Left lung (tissue), 10 donors: ENCODE measurements around the gene FGF14. TPM values are rescaled to one million over a fixed set of nuclear protein-coding genes. Genes with fewer than 3 reads are reported as not detected.
A peak's percentile ranks its signal among the peaks of the same experiment; 100 is the strongest.

Experiments used
- ATAC-seq: fragments of 200-7000 bp; cut with Tn5 transposase; one replicate; pipeline ENCODE4 v1.9.1; 2020; ENCODE audit warnings: moderate library complexity
- DNase-seq, 4 donors: peaks; one replicate each; pipeline ENCODE4 v3.0.0-alpha.2; 2013 to 2020
- H3K27ac ChIP-seq, 2 donors: fragments of 200-600 bp; sonication (generic) in 1 of 2; one replicate each; pipeline versions ENCODE4 v1.5.0 to v1.8.0; 2020 to 2021
- H3K27me3 ChIP-seq, 2 donors: fragments of 200-600 bp; sonication (generic) in 1 of 2; one replicate each; pipeline versions ENCODE4 v1.5.0 to v1.8.0; 2020 to 2021
- H3K36me3 ChIP-seq, 2 donors: fragments of 200-600 bp; sonication (generic) in 1 of 2; one replicate each; pipeline versions ENCODE4 v1.5.0 to v1.8.0; 2020 to 2021
- H3K4me1 ChIP-seq, 2 donors: fragments of 200-600 bp; one replicate each; pipeline ENCODE4 v1.8.0; 2021
- H3K4me3 ChIP-seq, 2 donors: fragments of 200-600 bp; sonication (generic) in 1 of 2; one replicate each; pipeline versions ENCODE4 v1.5.0 to v1.8.0; 2020 to 2021; ENCODE audit warnings: mild to moderate bottlenecking in 1 of 2
- H3K9me3 ChIP-seq, 2 donors: fragments of 200-600 bp; sonication (generic) in 1 of 2; one replicate each; pipeline versions ENCODE4 v1.5.0 to v1.8.0; 2020 to 2021
- intact Hi-C, 2 donors: fragments of 100-400 bp; cut with DNase I; formaldehyde crosslinking; loops; one replicate each; pipeline versions ENCODE4 v1.11.2 to v1.14.2; 2022
- polyA plus RNA-seq, 6 donors: library from polyadenylated mRNA; unstranded; fragments of 120-200 nt; gene quantifications; one replicate each; pipeline ENCODE4 v1.2.1, GENCODE V29; 2013; ENCODE audit not compliant: insufficient read length in 6 of 6
- total RNA-seq, 2 donors: library from RNA; stranded (reverse); fragmentation: NEBNext Ultra II Directional; extraction: Animal tissue kit (Norgen Biotek cat#: 25700); gene quantifications; one replicate each; pipeline ENCODE4 v1.2.1, GENCODE V29; 2021
- TF ChIP-seq, protein P1 (sequence below), 2 donors: fragments of 200-600 bp; sonication (generic) in 1 of 2; IDR thresholded peaks; one replicate each; pipeline versions ENCODE4 v1.5.0 to v1.8.0; 2021; ENCODE audit warnings: antibody characterized with exemption in 2 of 2
- donor health status: DM: no; HTN: yes; CAD: no.
- donor health status: DM: no; HTN: no; CAD: no.

FGF14 gene
- total and polyA plus RNA-seq, 8 donors = 0.45 to 3.4 (median 0.78) TPM

DNA sequence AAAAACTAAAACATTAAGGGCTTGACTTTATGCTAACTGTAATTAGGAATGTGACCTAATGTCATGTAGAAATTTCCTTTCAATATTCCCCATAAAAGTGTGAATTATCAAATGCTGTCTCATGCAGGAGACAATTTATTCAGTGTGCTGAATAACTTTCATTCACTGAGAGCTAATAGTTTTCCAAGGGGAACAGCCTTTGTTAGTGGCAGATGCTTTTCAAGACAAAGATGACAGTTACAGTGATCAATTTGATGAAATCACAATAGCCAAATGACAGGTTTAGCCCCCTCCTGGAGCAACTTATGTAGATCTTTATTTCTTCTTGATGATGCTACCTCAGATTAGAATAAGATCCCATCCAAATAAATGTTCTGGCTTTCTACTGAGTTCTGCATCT is 673.8 kb downstream of the FGF14 start:
- Histone ChIP-seq H3K27ac (no peak overlapping the region), H3K27me3 (no peaks in the 10 kb centered on the region), H3K4me3 (no peak overlapping the region), H3K4me1 (no peaks in the 10 kb centered on the region), H3K36me3 (no peaks in the 10 kb centered on the region), H3K9me3 (no peaks in the 10 kb centered on the region)
- ATAC-seq (no peak), DNase-seq (no peak)
- intact Hi-C loops = no loop called here
- TF ChIP-seq, protein P1, sequence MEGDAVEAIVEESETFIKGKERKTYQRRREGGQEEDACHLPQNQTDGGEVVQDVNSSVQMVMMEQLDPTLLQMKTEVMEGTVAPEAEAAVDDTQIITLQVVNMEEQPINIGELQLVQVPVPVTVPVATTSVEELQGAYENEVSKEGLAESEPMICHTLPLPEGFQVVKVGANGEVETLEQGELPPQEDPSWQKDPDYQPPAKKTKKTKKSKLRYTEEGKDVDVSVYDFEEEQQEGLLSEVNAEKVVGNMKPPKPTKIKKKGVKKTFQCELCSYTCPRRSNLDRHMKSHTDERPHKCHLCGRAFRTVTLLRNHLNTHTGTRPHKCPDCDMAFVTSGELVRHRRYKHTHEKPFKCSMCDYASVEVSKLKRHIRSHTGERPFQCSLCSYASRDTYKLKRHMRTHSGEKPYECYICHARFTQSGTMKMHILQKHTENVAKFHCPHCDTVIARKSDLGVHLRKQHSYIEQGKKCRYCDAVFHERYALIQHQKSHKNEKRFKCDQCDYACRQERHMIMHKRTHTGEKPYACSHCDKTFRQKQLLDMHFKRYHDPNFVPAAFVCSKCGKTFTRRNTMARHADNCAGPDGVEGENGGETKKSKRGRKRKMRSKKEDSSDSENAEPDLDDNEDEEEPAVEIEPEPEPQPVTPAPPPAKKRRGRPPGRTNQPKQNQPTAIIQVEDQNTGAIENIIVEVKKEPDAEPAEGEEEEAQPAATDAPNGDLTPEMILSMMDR (IDR thresholded peaks at IDR 0.05) = no peak

DNA sequence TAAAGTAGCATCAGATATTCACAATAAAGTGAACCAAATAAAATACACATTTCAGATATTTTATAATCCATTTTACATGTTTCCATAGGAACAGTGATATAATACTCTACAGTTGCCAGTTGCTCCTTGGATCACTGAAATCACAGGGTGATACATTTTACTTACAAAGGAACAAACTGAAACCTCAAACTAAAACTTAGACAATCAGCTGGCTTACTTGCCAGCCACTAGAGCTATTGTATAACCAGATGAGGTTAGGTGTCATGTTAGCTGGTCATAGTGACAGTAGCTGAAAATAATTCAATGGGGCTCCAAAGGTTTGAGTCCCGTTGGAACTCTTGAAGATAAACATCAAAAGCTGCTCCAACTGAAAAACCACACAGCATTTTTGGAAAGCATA is 674.7 kb downstream of the FGF14 start:
- H3K27me3 ChIP-seq = no peaks in the 10 kb centered on the region
- TF ChIP-seq, protein P1 (IDR thresholded peaks at IDR 0.05) = no peak
- intact Hi-C loops = no loop called here
- ATAC-seq = no peak
- no peak overlapping the region for H3K27ac ChIP-seq
- no peak for DNase-seq
- H3K4me1 ChIP-seq = no peaks in the 10 kb centered on the region
- H3K9me3 ChIP-seq = no peaks in the 10 kb centered on the region
- H3K36me3 ChIP-seq = no peaks in the 10 kb centered on the region
- no peak overlapping the region for H3K4me3 ChIP-seq

DNA sequence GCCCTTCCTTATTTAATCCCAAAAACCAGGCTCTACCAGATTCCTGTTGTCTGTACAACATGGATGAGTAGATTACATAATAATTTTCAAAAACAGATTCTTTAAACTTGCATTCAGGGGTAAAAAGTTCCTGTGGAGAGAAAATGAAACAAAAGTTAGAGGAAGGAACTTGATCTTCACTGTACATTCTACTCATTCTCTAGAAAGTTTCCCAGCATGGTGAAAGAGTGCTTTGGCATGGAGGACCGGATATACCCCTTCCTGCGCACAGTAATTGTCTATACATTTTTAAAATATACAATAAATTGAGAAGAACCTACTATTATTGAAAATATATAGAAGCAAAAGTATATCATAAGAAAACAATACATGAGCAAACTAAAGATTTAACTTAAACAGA is 675.2 kb downstream of the FGF14 start:
- Histone ChIP-seq H3K27ac (no peak overlapping the region), H3K4me3 (no peak overlapping the region), H3K27me3 (no peaks in the 10 kb centered on the region), H3K36me3 (no peaks in the 10 kb centered on the region), H3K9me3 (no peaks in the 10 kb centered on the region), H3K4me1 (no peaks in the 10 kb centered on the region)
- intact Hi-C loops = no loop called here
- TF ChIP-seq, protein P1 (IDR thresholded peaks at IDR 0.05) = no peak
- no peak for DNase-seq
- ATAC-seq = no peak

DNA sequence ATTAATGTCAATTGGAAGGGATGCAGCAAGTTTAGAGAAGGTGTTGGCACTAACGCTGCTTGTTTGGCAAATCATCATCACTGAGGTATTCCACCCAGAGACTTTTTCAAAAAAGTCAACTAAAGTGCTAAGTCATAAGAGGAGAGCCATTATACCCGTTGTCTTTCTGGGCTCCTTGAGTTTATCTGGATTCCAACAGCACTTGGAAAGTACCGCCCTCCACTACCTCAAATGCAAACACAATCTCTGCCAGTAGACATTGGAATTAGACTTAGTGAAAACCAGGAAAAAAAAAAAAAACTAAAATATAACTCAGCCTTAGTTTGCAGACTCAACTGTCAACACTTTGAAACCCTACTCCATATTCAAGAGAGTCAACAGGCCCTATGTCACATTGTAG is 683.4 kb downstream of the FGF14 start:
- ATAC-seq = peak; percentile 94
- Histone ChIP-seq H3K27me3 (no peaks in the 10 kb centered on the region), H3K27ac (no peak overlapping the region), H3K36me3 (no peaks in the 10 kb centered on the region), H3K4me1 (no peaks in the 10 kb centered on the region), H3K4me3 (no peak overlapping the region), H3K9me3 (no peaks in the 10 kb centered on the region)
- TF ChIP-seq, protein P1 (IDR thresholded peaks at IDR 0.05) = no peak
- intact Hi-C loops = no loop called here
- peak in 1 of 4 donors; percentile 22 for DNase-seq

DNA sequence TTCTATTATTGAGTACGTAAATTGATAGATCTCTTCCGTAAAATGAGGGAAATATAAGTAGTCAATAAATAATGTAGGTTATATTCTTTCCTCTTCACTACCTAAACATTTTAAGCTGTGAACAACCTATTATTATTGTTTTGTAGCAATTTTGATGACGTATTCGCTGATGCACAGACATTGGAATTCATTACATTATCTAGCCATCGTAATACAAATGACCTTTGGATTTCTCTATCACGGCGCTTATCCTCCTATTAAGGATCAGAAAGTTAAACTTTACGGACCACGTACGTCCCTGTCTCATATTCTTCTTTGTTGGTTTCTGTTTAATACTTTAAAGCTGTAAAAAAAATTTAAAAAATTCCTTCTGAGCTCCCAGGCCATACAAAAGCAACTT is 684.5 kb downstream of the FGF14 start:
- intact Hi-C loops = no loop called here
- Histone ChIP-seq H3K27me3 (no peaks in the 10 kb centered on the region), H3K9me3 (no peaks in the 10 kb centered on the region), H3K4me3 (no peak overlapping the region), H3K4me1 (no peaks in the 10 kb centered on the region), H3K36me3 (no peaks in the 10 kb centered on the region), H3K27ac (no peak overlapping the region)
- no peak for ATAC-seq
- no peak for DNase-seq
- TF ChIP-seq, protein P1 (IDR thresholded peaks at IDR 0.05) = no peak
